RWPE1 (cell line): ENCODE results near the gene NTNG2.

Experiments used
- CTCF ChIA-PET: fragments of 350-600 bp; sonication (Branson Sonifier 250); formaldehyde crosslinking; extraction: SDS; loops from one replicate; lab custom pipeline; 2021; lab: Yijun Ruan, JAX
- POLR2A ChIA-PET: fragments of 400-600 bp; formaldehyde crosslinking; extraction: SDS; loops from one replicate; lab custom pipeline; 2020; ENCODE audit warnings: antibody characterized with exemption; ENCODE audit not compliant: low non-redundant PET; lab: Yijun Ruan, JAX
- DNase-seq: peaks from one replicate; pipeline ENCODE4 v3.0.0; 2012; ENCODE audit warnings: low spot score
- H3K27ac ChIP-seq: fragments of 450-650 bp; 2 replicates; pipeline ENCODE4 v1.5.1; 2017
- TF ChIP-seq, protein P1 (sequence below): fragments of 450-650 bp; conservative IDR thresholded peaks from 2 replicates; pipeline ENCODE4 v1.5.1; 2017; ENCODE audit warnings: low read depth, mild to moderate bottlenecking

Gene NTNG2

DNA sequence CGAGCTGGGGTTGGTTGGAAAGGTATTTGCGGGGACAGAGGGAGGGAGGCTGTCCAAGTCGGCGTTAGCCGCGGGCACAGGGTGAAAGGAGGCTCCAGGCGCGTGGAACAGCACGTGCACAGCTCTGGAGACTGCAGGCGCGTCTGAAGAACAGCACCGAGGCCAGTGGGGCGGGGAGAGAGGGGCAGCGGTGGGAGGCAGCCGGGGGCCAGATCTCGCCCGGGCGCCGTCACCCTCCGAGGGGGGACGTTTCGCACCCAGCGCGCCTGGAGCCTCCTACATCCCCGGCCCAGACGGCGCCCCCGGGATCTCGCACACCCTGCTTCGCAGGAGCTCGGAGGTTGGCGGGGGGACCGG, 79.6 kb downstream of the NTNG2 start:
- ChIA-PET CTCF (interaction anchor here (0.7 to 4.3 kb wide), 5 partner anchors 11 to 486 kb away, joined by 3 to 20 read pairs (median 4); no protein-coding TSS in a partner anchor), POLR2A (no interaction called here)
- TF ChIP-seq, protein P1, sequence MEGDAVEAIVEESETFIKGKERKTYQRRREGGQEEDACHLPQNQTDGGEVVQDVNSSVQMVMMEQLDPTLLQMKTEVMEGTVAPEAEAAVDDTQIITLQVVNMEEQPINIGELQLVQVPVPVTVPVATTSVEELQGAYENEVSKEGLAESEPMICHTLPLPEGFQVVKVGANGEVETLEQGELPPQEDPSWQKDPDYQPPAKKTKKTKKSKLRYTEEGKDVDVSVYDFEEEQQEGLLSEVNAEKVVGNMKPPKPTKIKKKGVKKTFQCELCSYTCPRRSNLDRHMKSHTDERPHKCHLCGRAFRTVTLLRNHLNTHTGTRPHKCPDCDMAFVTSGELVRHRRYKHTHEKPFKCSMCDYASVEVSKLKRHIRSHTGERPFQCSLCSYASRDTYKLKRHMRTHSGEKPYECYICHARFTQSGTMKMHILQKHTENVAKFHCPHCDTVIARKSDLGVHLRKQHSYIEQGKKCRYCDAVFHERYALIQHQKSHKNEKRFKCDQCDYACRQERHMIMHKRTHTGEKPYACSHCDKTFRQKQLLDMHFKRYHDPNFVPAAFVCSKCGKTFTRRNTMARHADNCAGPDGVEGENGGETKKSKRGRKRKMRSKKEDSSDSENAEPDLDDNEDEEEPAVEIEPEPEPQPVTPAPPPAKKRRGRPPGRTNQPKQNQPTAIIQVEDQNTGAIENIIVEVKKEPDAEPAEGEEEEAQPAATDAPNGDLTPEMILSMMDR: no peak
- H3K27ac ChIP-seq: no peak overlapping the region
- no peak for DNase-seq

GRCh38 chr9:132241840-132242620, 80.2 kb downstream of the NTNG2 start:
- ChIA-PET POLR2A (no interaction called here), CTCF (interaction anchor here (0.7 to 4.3 kb wide), 5 partner anchors 11 to 486 kb away, joined by 3 to 20 read pairs (median 4); no protein-coding TSS in a partner anchor)
- no peak overlapping the region for H3K27ac ChIP-seq
- no peak for DNase-seq
- TF ChIP-seq, protein P1: no peak

- ChIA-PET CTCF (interaction anchor here (1.2 kb wide), 1 partner anchor 17 kb away, joined by 5 read pairs; no protein-coding TSS in a partner anchor), POLR2A (no interaction called here)
- no peak overlapping the region for H3K27ac ChIP-seq
- TF ChIP-seq, protein P1: no peak
- no peak for DNase-seq
These were observed 80.8 kb downstream of the NTNG2 start for GRCh38 chr9:132242621-132243155.

- no peak for DNase-seq
- ChIA-PET CTCF (interaction anchor here (0.6 to 1.2 kb wide), 6 partner anchors 10 to 733 kb away, joined by 3 to 6 read pairs (median 4); no protein-coding TSS in a partner anchor), POLR2A (no interaction called here)
- TF ChIP-seq, protein P1: no peak
- H3K27ac ChIP-seq: no peak overlapping the region
These were observed 81.6 kb downstream of the NTNG2 start for GRCh38 chr9:132243156-132244074.

DNA sequence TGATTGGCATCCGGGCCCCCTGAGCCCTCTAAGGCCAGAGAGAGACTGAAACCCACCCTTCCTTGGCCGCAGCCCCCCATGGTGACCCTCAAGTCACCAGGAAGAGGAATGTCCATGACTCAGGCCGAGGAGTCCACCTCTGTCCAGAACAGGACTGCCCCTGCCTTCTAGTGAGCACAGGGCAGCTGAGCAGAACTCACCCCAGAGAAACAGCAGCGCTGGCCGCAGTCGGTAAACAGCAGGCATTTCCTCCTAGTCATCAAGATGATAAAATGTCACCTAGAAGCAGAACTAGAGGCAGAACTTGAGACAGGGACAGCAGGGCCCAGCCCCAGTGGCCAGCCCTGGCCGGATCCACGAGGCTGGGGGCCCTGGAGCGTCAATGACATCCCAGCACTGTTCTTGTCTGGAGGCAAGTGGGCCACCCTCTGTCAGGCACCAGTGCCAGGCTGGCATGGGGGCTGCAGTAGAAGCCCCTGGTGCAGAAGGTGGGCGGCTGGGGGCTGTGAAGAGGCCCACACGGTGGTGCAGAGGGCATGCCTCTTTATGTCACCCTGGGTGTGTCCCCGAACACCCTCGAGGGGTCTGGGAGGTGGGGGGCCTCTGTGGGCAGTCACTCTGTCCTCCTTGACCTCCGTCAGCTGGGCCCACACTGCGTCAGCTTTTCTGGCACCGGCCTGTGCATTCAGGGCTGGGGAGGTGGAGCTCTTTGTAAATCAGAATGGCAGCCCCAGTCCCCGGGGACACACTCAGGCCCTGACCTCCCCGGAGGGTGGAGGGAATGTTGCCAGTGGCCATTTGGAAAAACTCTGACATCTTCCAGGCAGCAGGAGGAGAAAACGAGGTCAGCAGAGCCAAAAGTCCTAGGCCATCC, 83.0 kb downstream of the NTNG2 start:
- ChIA-PET CTCF (interaction anchor here (0.6 to 0.8 kb wide), 2 partner anchors 75 to 701 kb away, joined by 3 to 4 read pairs; no protein-coding TSS in a partner anchor), POLR2A (no interaction called here)
- DNase-seq: no peak
- no peak overlapping the region for H3K27ac ChIP-seq
- TF ChIP-seq, protein P1: no peak
